ENCODE measurements around the gene MRPL50.

Gene MRPL50

GRCh38 chr9:101398068-101398929, at the start of gene MRPL50, which contains the start of gene ZNF189:
Gene MRPL50, minus strand, starts transcription at chr9:101398618. Its CDS starts 26 bp downstream, at chr9:101398592.
Gene ZNF189, plus strand, starts transcription at chr9:101398851. Its CDS starts 306 bp downstream, at chr9:101399157.
- TF ChIP-seq CTCF (IDR thresholded peaks at IDR 0.05; ENCODE audit: low read depth, low read length): no peak
- peak within 1 kb of the TSS; percentile 74 for H3K4me3 ChIP-seq (ENCODE audit: low read depth, low read length)

GRCh38 chr9:101446732-101447131, 48.3 kb upstream of the MRPL50 start:
- no peak for TF ChIP-seq CTCF (IDR thresholded peaks at IDR 0.05; ENCODE audit: low read depth, low read length)
- H3K4me3 ChIP-seq (ENCODE audit: low read depth, low read length): no peak overlapping the region

- peak overlapping the region; percentile 35 for H3K4me3 ChIP-seq (ENCODE audit: low read depth, low read length)
- TF ChIP-seq CTCF (IDR thresholded peaks at IDR 0.05; ENCODE audit: low read depth, low read length): no peak
Measured at GRCh38 chr9:101445353-101446029, 47.1 kb upstream of the MRPL50 start.

GRCh38 chr9:101443364-101443771, 45.0 kb upstream of the MRPL50 start:
- no peak overlapping the region for H3K4me3 ChIP-seq (ENCODE audit: low read depth, low read length)
- TF ChIP-seq CTCF (IDR thresholded peaks at IDR 0.05; ENCODE audit: low read depth, low read length): no peak

GRCh38 chr9:101442736-101443135, 44.3 kb upstream of the MRPL50 start:
- H3K4me3 ChIP-seq (ENCODE audit: low read depth, low read length): no peak overlapping the region
- TF ChIP-seq CTCF (IDR thresholded peaks at IDR 0.05; ENCODE audit: low read depth, low read length): no peak

GRCh38 chr9:101442318-101442717, 43.9 kb upstream of the MRPL50 start:
- TF ChIP-seq CTCF (IDR thresholded peaks at IDR 0.05; ENCODE audit: low read depth, low read length): no peak

More at GRCh38 chr9:101442318-101442717, 43.9 kb upstream of the MRPL50 start:
- no peak overlapping the region for H3K4me3 ChIP-seq (ENCODE audit: low read depth, low read length)

Measured in WI38 (cell line).